Stimulated activated CD8-positive, alpha-beta memory T cell treated with anti-CD3 and anti-CD28 coated beads, Interleukin-2, amount 100 ng/mL, for 48 hours (primary cell): Measurements from ENCODE around the gene TREML1.

Experiments used
- DNase-seq, 2 donors: peaks; one replicate each; pipeline ENCODE4 v3.0.0-alpha.2; 2020; ENCODE audit warnings: low read depth in 2 of 2

The TREML1 gene

GRCh38 chr6:41179163-41179562, 25.0 kb upstream of the TREML1 start:
- no peak for DNase-seq

DNA sequence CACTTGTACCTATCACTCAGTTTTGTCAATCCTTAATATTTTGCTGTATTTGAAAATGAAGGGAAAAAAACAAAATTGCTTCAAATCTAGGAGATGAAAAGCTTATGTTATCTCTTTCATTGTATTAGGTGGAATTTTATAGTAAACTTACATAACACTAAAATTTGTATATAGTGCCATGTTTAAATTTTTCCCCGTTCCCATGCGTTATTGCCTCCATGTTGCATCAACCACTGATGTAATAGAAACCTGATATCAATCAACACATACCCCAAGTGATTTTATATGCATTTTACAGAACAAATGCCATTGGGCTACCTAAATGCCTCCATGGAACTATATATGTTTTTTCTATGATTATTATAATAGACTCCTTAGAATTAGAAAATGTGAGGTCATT, 23.5 kb upstream of the TREML1 start:
- DNase-seq, result no peak

DNA sequence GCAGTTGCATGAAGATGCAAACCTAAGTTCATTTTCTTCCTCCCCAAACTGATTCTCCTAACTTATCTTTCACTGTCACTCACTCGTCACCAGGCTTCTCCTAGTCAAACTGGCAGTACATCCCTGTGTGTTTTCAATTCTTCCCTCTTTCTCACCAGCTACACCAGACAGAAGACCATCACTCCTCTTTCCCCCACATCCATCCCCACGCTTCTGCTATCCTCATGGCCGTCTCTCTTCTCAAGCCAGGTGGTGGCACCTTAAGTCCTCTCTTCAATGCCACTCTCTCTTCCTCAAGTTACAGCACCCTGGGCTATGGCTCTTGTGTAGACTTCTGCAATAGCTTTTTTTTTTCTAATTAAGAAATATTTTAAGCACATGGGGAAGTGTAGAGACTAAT, 23.1 kb upstream of the TREML1 start:
- DNase-seq, result no peak

DNA sequence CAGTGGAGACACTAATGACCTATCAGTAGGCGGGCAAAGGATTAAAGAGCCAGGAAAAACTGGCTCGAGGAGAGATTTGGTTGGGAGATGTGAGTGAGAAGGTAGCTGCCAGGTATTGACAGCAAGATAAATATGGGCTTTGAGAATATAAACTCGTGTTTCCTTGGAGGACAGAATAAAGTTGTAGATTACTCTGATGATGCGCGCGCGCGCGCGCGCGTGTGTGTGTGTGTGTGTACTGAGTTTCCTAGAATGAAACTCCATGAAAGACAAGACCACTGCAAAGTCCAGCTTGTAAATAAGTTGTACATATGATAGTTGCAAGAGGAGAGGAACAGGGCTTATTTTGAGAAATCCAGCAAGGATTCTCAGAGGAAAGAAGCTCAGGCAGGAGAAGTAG, 22.0 kb upstream of the TREML1 start:
- no peak for DNase-seq

DNA sequence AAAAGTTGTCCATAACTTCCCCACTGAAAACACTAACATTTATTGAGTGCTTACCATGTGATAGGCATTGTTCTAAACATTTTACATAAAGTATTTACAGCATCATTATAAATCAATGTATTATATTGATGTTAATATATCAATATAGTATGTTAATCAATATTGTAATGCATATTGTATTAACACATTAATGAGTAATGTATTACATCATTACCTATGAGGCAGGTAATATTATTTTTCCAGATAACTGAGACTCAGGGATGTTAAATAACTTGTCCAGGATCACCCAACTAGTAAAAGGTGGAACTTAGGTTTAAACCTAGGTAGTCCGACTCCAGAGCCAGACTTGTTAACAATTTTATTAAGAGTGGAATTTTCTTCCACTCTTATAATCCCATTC, 20.9 kb upstream of the TREML1 start:
- no peak for DNase-seq

GRCh38 chr6:41174610-41175009, 20.5 kb upstream of the TREML1 start:
- no peak for DNase-seq

DNA sequence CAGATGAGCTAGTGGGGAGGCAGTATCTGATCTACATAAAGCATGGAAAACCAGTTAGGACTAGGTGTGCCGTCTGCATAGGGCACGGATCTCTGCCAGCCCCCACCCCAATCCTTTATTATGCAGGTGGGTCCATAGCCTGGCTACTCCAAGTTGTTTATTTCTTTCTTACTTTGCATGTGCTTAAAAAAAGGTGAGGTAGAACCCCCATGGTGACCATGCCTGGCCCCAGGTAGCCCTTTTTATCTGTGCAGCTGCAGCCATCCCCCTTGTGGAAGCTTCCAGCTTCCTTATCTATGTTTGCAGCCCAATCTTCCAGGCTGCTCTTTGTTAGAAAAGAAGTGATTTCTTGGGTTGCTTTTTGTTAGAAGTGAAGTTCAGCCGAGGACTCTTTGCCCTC, 17.8 kb upstream of the TREML1 start:
- no peak for DNase-seq

DNA sequence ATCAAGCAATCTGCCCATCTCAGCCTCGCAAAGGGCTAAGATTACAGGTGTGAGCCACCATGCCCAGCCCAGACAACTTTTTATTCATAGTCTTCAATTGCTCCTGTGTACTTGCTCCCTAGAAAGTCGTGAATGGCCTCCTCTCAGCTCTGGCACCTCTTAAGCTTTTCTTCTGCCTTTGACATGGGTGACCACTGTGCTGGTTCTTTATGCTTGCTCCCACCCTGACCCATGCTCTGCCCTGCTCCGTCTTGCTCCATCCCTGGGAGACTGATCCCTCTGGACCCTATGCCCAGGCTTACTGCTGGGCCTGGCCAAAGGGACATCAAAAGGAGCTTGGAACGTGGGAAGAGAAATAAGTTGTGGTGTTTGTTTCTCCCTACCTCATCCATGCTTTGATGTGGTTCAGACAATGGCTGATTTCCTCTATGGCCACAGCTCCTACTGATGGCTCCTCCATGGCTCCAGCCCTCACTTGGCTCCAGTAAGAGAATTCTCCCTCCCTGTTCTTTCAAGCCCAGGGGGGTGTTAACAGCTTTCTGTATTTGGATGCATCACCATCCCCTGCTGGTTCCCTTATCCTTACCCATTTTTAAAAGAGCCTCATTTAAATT, 16.5 kb upstream of the TREML1 start:
- no peak for DNase-seq

GRCh38 chr6:41167173-41167963, 13.2 kb upstream of the TREML1 start:
- no peak for DNase-seq

DNA sequence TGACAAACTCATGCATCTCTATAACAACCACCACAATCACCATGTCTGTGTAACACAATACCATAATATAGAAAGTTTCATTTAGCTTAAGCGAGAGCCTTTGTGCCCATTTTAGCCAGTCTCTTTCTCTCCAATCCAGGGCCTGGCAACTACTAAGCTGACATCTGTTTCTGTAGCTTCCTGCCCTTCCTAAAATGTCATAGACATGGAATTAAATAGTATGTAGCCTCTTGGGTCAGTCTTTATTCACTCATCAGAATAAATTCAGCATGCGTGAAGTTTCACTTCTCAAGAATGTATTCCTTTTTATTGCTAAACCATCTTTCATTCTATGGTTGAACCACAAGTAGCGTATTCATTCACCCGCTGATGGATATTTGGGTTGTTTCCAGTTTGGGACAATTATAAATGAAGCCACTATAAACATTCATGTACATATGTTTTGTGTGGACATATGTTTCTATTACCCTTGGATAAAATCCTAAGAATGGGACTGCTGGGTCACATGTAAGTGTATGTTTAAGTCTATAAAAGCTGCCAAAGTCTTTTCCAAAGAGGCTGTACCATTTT, 10.5 kb upstream of the TREML1 start:
- DNase-seq, result no peak

DNA sequence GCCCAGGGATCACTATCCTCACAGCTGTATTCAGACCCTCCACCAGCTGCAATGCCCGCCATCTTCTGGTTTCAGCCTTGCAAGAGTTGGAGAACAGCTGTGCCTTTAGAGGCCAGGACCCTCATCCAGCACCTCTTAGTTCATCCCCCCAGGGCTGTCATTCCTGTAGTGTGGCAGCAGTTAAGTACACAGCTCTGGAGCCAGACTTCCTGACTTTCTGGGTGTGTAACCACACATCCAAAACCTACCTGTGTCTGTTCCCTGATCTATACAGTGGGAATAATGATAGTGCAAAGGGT, 9.2 kb upstream of the TREML1 start:
- no peak for DNase-seq

DNA sequence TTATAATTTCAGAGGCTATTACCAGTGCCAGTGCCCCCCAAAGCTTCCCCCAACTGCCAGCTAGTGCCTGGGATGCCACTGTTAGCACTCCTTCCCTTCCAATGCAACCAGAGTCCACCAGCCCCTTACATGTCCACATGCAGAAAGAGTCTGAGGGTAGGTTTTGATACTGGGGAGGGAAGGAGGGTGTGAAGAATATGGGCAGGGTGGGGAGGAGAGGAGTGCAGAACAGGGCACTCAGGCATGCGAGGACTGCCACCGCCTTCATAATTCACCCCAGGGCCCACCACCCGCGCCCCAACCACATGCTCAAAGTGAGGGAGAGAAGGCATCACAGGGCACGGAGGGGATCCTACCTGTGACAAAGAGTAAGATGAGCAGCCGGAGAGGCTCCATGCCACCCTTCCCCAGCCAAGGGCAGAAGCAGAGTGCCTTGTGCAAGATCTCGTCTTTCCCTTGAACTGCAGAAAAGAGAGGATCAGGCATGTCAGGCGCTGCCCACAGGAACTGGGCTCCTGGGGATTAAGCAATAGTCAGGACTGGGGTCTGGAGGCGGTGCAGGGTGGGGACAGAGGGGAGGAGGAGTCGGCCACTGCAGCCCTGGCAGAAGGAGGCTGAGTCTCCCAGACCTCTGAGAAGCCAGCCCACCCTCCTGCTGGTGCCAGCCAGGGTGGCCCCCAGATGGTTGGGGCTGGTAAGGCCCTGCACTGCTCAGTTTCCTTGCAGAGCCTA, 8.7 kb upstream of the TREML1 start, which contains the start of gene TREM2:
Gene TREM2, minus strand, starts transcription at position 430 of the 732 bp plus-strand sequence. Its CDS starts 34 bp downstream, at position 396.
- DNase-seq, result no peak

- DNase-seq, result no peak
Measured at GRCh38 chr6:41161851-41162552, 7.9 kb upstream of the TREML1 start.

DNA sequence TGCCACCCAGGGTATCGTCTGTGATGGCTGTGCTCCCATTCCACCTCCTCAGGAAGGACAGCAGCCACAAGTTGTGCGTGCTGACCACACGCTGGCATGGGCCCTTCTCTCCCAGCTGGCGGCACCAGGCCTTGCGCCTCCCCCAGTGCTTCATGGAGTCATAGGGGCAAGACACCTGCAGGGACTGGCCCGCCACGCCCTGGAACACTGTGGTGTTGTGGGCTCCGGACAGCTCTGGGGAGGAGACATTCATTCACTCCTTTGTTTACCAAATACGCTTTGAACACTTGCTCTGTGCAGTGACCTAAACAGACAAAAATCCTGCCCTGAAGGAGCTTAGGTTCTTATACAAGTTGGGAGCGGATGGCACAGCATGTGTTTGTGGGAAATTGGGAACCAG, 7.2 kb upstream of the TREML1 start:
- no peak for DNase-seq

DNA sequence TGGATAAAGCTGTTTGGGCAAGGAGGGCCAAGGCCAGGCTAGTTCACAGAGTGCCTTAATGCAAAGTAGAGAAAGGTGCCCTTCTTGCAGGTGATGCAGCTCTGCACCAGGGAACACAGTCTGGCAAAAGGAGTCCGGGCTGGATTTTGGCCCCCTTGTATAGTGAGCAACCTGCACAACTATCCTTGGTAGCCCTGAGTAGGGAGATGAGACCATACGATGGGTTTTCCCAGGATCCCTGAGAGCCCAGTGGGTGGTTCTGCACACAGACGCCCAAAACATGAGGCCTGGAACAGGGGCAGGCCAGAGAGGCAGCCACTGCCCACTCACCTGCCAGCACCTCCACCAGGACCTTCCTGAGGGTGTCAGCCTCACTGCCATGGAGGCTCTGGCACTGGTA, 6.8 kb upstream of the TREML1 start:
- DNase-seq, result no peak

- DNase-seq, result no peak
Measured at GRCh38 chr6:41159415-41160082, 5.4 kb upstream of the TREML1 start.

- no peak for DNase-seq
Measured at GRCh38 chr6:41157323-41157722, 3.2 kb upstream of the TREML1 start.

- no peak for DNase-seq
Measured at GRCh38 chr6:41156771-41157170, 2.6 kb upstream of the TREML1 start.

GRCh38 chr6:41156001-41156400, 1.9 kb upstream of the TREML1 start:
- no peak for DNase-seq

DNA sequence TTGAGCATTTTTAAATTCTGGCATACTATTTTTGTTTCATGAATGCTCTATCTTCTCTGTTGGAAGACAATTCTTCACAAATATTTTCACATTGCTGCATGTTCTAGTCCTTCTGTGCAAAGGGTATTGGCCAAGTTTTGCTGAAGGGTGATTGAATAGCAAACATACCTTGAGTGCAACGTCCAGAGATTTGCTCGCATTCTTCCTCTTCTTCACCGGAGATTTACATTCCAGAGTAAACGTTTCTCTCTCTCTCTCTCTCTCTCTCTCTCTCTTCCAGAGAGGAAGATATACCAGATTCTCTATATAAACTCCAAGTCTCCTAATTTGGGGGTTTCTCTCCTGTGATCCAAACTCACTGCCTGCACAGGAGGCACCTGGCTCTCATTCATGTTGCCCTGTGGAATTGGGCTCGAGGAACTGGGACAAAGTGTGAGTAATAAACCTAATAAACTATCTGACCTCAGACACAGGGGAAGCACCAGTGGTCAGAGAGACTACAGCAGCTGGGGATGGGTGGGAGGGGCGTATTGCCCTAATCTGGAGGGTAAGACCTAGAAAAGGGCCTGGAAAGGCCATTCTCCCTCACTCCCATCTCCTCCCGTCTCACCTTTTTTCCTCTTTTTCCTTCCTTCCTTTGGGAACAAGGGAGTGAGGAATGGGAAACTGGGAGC, 1.1 kb upstream of the TREML1 start:
- DNase-seq, result no peak

DNA sequence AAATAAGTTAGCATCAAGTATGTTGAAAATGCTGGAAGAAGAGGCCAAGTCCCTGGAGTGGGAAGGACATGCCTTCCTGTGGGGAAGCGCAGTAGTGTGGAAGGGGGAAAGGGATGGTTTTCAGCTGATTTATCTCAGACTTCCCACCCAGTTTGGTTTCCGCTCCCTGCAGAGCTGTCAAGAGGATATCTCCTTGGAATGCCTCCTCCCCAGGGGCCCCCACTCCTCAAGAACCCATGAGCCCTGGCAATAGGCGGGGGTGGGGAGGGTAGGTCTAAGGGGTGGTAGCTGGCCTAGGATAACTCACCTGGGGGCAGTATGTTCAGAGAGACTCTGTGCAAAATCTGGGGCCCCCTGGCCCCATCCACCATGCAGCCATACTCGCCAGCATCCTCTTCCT, 696 bp downstream of the TREML1 start:
- no peak for DNase-seq
